A673 (cell line): ENCODE results near the gene KCNQ1. TPM values are rescaled to one million over a fixed set of nuclear protein-coding genes. Genes with fewer than 3 reads are reported as not detected.

ENCODE experiments used
- BruUV-seq: library from RNA; stranded (reverse); fragments of 400-500 nt; replicated peaks from 2 replicates; lab custom pipeline; 2021; lab: Mats Ljungman, UMichigan
- CTCF ChIA-PET: fragments of 300-600 bp; sonication (Branson Sonifier 250); formaldehyde crosslinking; loops from one replicate; lab custom pipeline; 2022; ENCODE audit warnings: antibody characterized with exemption; lab: Charles Lee
- POLR2A ChIA-PET: fragments of 300-600 bp; sonication (Branson Sonifier 250); formaldehyde crosslinking; loops from one replicate; lab custom pipeline; 2022; ENCODE audit warnings: antibody characterized with exemption; ENCODE audit not compliant: low non-redundant PET; lab: Charles Lee
- DNase-seq: peaks from one replicate; pipeline ENCODE4 v3.0.0-alpha.2; 2015; ENCODE audit warnings: low spot score
- H3K27ac ChIP-seq: fragments of 200-600 bp; sonication (generic); 2 replicates; pipeline ENCODE4 v1.5.1; 2016; ENCODE audit warnings: mixed run types, low read depth, mild to moderate bottlenecking, mixed read lengths, antibody characterized with exemption, low read length; ENCODE audit not compliant: poor library complexity, severe bottlenecking
- H3K27me3 ChIP-seq: fragments of 200-600 bp; sonication (generic); replicated peaks from 2 replicates; pipeline ENCODE4 v1.6.1; 2017; ENCODE audit warnings: mixed run types, low read depth, mild to moderate bottlenecking, mixed read lengths, antibody characterized with exemption, low read length; ENCODE audit not compliant: insufficient read depth, poor library complexity
- H3K36me3 ChIP-seq: fragments of 200-600 bp; sonication (generic); 2 replicates; pipeline ENCODE4 v1.6.1; 2016; ENCODE audit warnings: mixed run types, mild to moderate bottlenecking, mixed read lengths, antibody characterized with exemption, low read length; ENCODE audit not compliant: insufficient read depth, poor library complexity, severe bottlenecking
- H3K4me1 ChIP-seq: fragments of 200-600 bp; sonication (generic); 2 replicates; pipeline ENCODE4 v1.6.1; 2017; ENCODE audit warnings: mixed run types, mild to moderate bottlenecking, mixed read lengths, antibody characterized with exemption, low read length; ENCODE audit not compliant: insufficient read depth, poor library complexity, severe bottlenecking
- H3K4me3 ChIP-seq: fragments of 200-600 bp; sonication (generic); 2 replicates; pipeline ENCODE4 v1.5.1; 2016; ENCODE audit warnings: low read depth, mixed run types, mild to moderate bottlenecking, mixed read lengths, low read length; ENCODE audit not compliant: poor library complexity, severe bottlenecking
- H3K9me3 ChIP-seq: fragments of 200-600 bp; sonication (generic); 2 replicates; pipeline ENCODE4 v1.6.1; 2016; ENCODE audit warnings: mixed run types, low read depth, mild to moderate bottlenecking, mixed read lengths, antibody characterized with exemption, low read length; ENCODE audit not compliant: poor library complexity, severe bottlenecking
- CTCF ChIP-seq: fragments of 300-800, 200-600 bp; sonication (generic); conservative IDR thresholded peaks from 2 replicates; pipeline ENCODE4 v1.5.1; 2017; ENCODE audit warnings: low read depth, mild to moderate bottlenecking, antibody characterized with exemption, low read length, moderate library complexity, mixed read lengths
- EZH2 ChIP-seq: fragments of 200-600 bp; sonication (generic); IDR thresholded peaks from 2 replicates; pipeline ENCODE4 v1.6.1; 2017; ENCODE audit warnings: borderline replicate concordance, low read depth, mild to moderate bottlenecking, mixed read lengths, antibody characterized with exemption, low read length; ENCODE audit not compliant: poor library complexity, severe bottlenecking
- intact Hi-C: fragments of 100-400 bp; cut with micrococcal nuclease; formaldehyde crosslinking; loops from one replicate; pipeline ENCODE4 v1.10.0; 2022; ENCODE audit not compliant: unreplicated experiment
- total RNA-seq: library from RNA; stranded (reverse); gene quantifications from 2 replicates; pipeline ENCODE4 v1.2.3, GENCODE V29; 2021

KCNQ1 gene
- total RNA-seq, 1 experiment from 2014 or later: not detected

GRCh38 chr11:2750101-2750681, 305.4 kb downstream of the KCNQ1 start:
- no peak for DNase-seq
- intact Hi-C loops: no loop called here
- CTCF ChIA-PET: no interaction called here
- Histone ChIP-seq H3K4me3 (no peak overlapping the region), H3K27me3 (no peaks in the 10 kb centered on the region), H3K4me1 (peaks cover 21% of the 10 kb centered on the region), H3K9me3 (no peaks in the 10 kb centered on the region), H3K36me3 (no peaks in the 10 kb centered on the region), H3K27ac (no peak overlapping the region)
- no peak for TF ChIP-seq CTCF
- no peak for TF ChIP-seq EZH2
- BruUV-seq: no TSS peak
- POLR2A ChIA-PET: no interaction called here

GRCh38 chr11:2750682-2751522, 306.1 kb downstream of the KCNQ1 start:
- no peak overlapping the region for H3K27ac ChIP-seq
- intact Hi-C loops: no loop called here
- BruUV-seq: no TSS peak
- H3K9me3 ChIP-seq: no peaks in the 10 kb centered on the region
- peak; percentile 60 for DNase-seq
- POLR2A ChIA-PET: no interaction called here
- H3K27me3 ChIP-seq: no peaks in the 10 kb centered on the region
- no peak for TF ChIP-seq CTCF
- TF ChIP-seq EZH2: no peak
- no peak overlapping the region for H3K4me3 ChIP-seq
- CTCF ChIA-PET: no interaction called here
- H3K4me1 ChIP-seq: peaks cover 21% of the 10 kb centered on the region
- H3K36me3 ChIP-seq: no peaks in the 10 kb centered on the region

GRCh38 chr11:2751523-2752203, 306.9 kb downstream of the KCNQ1 start:
- no TSS peak for BruUV-seq
- no peaks in the 10 kb centered on the region for H3K36me3 ChIP-seq
- no peaks in the 10 kb centered on the region for H3K27me3 ChIP-seq
- no peak for DNase-seq
- H3K4me1 ChIP-seq: peaks cover 20% of the 10 kb centered on the region
- intact Hi-C loops: no loop called here
- POLR2A ChIA-PET: interaction anchor here (0.5 kb wide), 1 partner anchor 1099 kb away, joined by 16 read pairs; no protein-coding TSS in a partner anchor
- CTCF ChIA-PET: no interaction called here
- no peak overlapping the region for H3K4me3 ChIP-seq
- H3K27ac ChIP-seq: no peak overlapping the region
- TF ChIP-seq EZH2 (no peak), CTCF (no peak)
- H3K9me3 ChIP-seq: no peaks in the 10 kb centered on the region
